Lower leg skin (tissue), 3 donors: Measurements from ENCODE around the gene RIPOR2.

Source experiments
- CTCF ChIP-seq, 3 donors: fragments of 450-650 bp; IDR thresholded peaks; one replicate each; pipeline ENCODE4 v1.5.1; 2016; ENCODE audit warnings: antibody characterized with exemption in 3 of 3, mild to moderate bottlenecking in 3 of 3, moderate library complexity in 2 of 3
- POLR2A ChIP-seq, 2 donors: fragments of 450-650 bp; IDR thresholded peaks; one replicate each; pipeline ENCODE4 v1.6.1; 2016 to 2017; ENCODE audit warnings: antibody characterized with exemption in 2 of 2, mild to moderate bottlenecking in 1 of 2, moderate library complexity in 1 of 2

DNA sequence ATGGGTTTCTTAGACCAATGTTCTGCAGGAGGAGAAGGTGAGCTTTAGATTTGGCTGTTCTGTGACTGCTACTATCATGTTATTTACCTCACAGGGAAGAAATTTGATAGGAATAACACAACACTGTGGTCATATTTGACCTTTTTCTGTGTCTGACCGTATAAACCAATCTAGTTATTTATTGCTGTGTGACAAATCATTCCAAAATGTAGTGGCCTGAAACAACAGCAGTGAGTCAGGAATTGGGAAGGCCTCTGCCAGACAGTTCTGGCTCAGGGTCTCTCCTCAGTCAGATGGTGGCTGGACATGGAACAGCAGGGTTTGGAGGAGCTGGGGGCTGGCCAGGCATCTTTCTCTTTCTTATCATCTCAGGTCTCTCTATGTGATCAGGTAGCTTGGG lies 33.0 kb downstream of the RIPOR2 start:
- TF ChIP-seq CTCF (IDR thresholded peaks at IDR 0.05) (no peak), POLR2A (IDR thresholded peaks at IDR 0.05) (no peak)
